Measurements from ENCODE around the gene RHBDD1. TPM values are rescaled to one million over a fixed set of nuclear protein-coding genes. Genes with fewer than 3 reads are reported as not detected.
A peak's percentile ranks its signal among the peaks of the same experiment; 100 is the strongest.

RHBDD1 gene
- total and polyA plus RNA-seq, 12 donors = 3.9 to 47.8 (median 25.9) TPM

GRCh38 chr2:226799211-226799975, 36.5 kb upstream of the RHBDD1 start, which contains the start of gene IRS1:
Gene IRS1, minus strand, starts transcription at chr2:226799820. Its CDS starts 1,082 bp downstream, at chr2:226798738.
- DNase-seq = peak; percentile 72 to 85 (median 82)
- H3K36me3 ChIP-seq (replicated peaks in 1 of 2) = no peaks in the 10 kb centered on the region
- intact Hi-C loops (cut with DNase I) = loop anchor here (5.0 to 10.0 kb wide), 6 partner anchors 135 to 907 kb away; no protein-coding TSS in a partner anchor
- WGBS, 4 donors = 0 to 1% (median 1%) methylated on average over 1 to 80 of the region's 82 CpGs
- peaks cover 32 to 43% of the 10 kb centered on the region in 2 donors for H3K4me1 ChIP-seq (replicated peaks in 1 of 2)
- TF ChIP-seq CTCF (IDR thresholded peaks at IDR 0.05) (peak in 3 of 6 experiments; percentile 45 to 66 (median 61)), POLR2A (IDR thresholded peaks at IDR 0.05) (peak in 1 of 2 donors; percentile 77)
- peak within 1 kb of the TSS; percentile 3 to 94 (median 89) for H3K27ac ChIP-seq
- H3K4me3 ChIP-seq = peak within 1 kb of the TSS; percentile 63 to 86 (median 80)
- H3K27me3 ChIP-seq = no peaks in the 10 kb centered on the region
- no peaks in the 10 kb centered on the region for H3K9me3 ChIP-seq (replicated peaks in 1 of 3)

- DNase-seq = peak; percentile 14 to 65 (median 35)
These were observed 35.6 kb upstream of the RHBDD1 start for GRCh38 chr2:226799976-226800940.

GRCh38 chr2:226800941-226801784, 34.7 kb upstream of the RHBDD1 start:
- Histone ChIP-seq H3K4me3 (peak overlapping the region in 2 of 4 donors; percentile 32 to 63), H3K4me1 (replicated peaks in 1 of 2) (peaks cover 20 to 32% of the 10 kb centered on the region in 2 donors), H3K27ac (peak overlapping the region in 4 of 5 donors; percentile 66 to 94 (median 90)), H3K27me3 (no peaks in the 10 kb centered on the region), H3K36me3 (replicated peaks in 1 of 2) (no peaks in the 10 kb centered on the region), H3K9me3 (replicated peaks in 1 of 3) (no peaks in the 10 kb centered on the region)
- peak; percentile 81 to 95 (median 88) for DNase-seq
- intact Hi-C loops (cut with DNase I) = loop anchor here (5.0 to 10.0 kb wide), 4 partner anchors 184 to 1136 kb away; no protein-coding TSS in a partner anchor
- no peak for TF ChIP-seq CTCF (IDR thresholded peaks at IDR 0.05)
- peak; percentile 18 to 84 for TF ChIP-seq POLR2A (IDR thresholded peaks at IDR 0.05)
- 10 to 19% (median 12%) methylated on average over 32 to 33 of the region's 33 CpGs for WGBS, 4 donors

More at GRCh38 chr2:226799976-226800940, 35.6 kb upstream of the RHBDD1 start:
- WGBS, 4 donors = 4 to 8% (median 5%) methylated on average over 17 to 39 of the region's 39 CpGs
- TF ChIP-seq POLR2A (IDR thresholded peaks at IDR 0.05) (no peak), CTCF (IDR thresholded peaks at IDR 0.05) (no peak)
- Histone ChIP-seq H3K36me3 (replicated peaks in 1 of 2) (no peaks in the 10 kb centered on the region), H3K4me3 (peak overlapping the region in 2 of 4 donors; percentile 63 to 86), H3K27me3 (no peaks in the 10 kb centered on the region), H3K4me1 (replicated peaks in 1 of 2) (peaks cover 29 to 41% of the 10 kb centered on the region in 2 donors), H3K27ac (peak overlapping the region in 4 of 5 donors; percentile 66 to 94 (median 90)), H3K9me3 (replicated peaks in 1 of 3) (no peaks in the 10 kb centered on the region)
- intact Hi-C loops (cut with DNase I) = loop anchor here (5.0 to 10.0 kb wide), 9 partner anchors 135 to 1135 kb away; no protein-coding TSS in a partner anchor
